ENCODE results near the gene RABGGTA. TPM values are rescaled to one million over a fixed set of nuclear protein-coding genes. Genes with fewer than 3 reads are reported as not detected.

RABGGTA gene
- polyA plus RNA-seq, 1 experiment, result 52.5 TPM

DNA sequence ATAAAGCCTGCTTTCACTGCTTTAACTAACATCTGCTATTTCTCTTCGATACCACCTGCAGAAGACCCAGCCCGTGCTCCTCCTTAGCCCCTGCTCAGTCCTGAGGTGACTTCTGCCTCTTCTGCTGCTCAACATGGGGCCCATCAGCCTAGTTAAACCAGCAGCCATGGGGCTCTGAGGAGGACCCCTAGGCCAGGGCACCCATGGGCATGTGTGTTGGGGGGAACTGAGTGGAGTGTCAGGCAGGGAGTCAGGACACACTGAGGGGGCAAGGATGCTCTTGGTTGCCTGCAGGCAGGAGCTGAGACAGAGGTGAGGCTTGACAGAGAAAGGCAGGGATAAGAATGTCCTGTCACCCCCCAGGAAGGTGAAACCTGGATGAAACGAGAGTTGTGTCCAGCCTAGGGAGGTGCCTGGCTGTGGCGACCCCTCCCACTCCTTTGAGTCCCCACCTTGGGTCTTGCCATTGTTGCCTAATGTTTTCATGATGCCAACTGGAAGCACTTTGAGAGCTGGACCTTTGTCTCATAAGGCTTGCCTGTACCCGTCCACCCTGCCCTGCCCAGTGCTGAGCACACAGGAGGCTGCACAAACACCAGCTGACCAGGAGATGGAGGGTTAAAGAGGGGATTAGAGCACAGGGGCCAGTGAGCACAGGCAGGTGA is 12.5 kb upstream of the RABGGTA start:
- H3K4me3 ChIP-seq (ENCODE audit: low read depth, low read length), result no peak overlapping the region
- no peaks in the 10 kb centered on the region for H3K36me3 ChIP-seq (ENCODE audit: control insufficient read depth, insufficient read depth, low read length)
- DNase-seq (ENCODE audit: low read depth), result no peak
- ChIA-PET POLR2A (no interaction called here), CTCF (interaction anchor here (0.7 to 9.7 kb wide), 3 partner anchors 13 to 32 kb away, joined by 3 to 47 read pairs (median 3); partner anchors contain the start of genes DHRS1, NOP9 and RABGGTA)
- H3K27me3 ChIP-seq (ENCODE audit: control insufficient read depth, insufficient read depth, low read length), result no peaks in the 10 kb centered on the region
- TF ChIP-seq, protein P1, sequence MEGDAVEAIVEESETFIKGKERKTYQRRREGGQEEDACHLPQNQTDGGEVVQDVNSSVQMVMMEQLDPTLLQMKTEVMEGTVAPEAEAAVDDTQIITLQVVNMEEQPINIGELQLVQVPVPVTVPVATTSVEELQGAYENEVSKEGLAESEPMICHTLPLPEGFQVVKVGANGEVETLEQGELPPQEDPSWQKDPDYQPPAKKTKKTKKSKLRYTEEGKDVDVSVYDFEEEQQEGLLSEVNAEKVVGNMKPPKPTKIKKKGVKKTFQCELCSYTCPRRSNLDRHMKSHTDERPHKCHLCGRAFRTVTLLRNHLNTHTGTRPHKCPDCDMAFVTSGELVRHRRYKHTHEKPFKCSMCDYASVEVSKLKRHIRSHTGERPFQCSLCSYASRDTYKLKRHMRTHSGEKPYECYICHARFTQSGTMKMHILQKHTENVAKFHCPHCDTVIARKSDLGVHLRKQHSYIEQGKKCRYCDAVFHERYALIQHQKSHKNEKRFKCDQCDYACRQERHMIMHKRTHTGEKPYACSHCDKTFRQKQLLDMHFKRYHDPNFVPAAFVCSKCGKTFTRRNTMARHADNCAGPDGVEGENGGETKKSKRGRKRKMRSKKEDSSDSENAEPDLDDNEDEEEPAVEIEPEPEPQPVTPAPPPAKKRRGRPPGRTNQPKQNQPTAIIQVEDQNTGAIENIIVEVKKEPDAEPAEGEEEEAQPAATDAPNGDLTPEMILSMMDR (IDR thresholded peaks at IDR 0.05; ENCODE audit: insufficient read depth, low read depth, low read length), result no peak

DNA sequence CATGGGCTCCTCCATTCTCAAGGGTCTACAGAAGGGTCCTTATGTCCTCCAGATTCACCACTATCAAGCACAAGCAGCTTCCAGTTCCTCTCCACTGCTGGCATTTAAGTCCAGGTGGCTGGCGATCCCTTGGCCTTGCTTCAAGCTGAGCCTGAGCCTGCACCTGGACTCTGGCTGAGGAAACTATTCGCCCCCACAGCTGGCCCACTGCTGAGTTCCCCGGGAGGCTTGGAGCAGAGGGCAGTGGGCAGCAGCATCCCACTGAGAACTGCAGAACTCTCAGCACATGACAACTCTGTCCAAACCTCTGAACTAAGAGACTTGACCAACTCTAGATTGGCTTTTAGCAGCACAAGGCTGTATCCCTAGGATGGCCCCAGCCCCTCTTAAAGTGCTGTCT is 11.3 kb upstream of the RABGGTA start:
- ChIA-PET POLR2A (no interaction called here), CTCF (interaction anchor here (1.1 to 9.7 kb wide), 5 partner anchors 14 to 67 kb away, joined by 3 to 47 read pairs (median 4); partner anchors contain the start of genes DHRS1, MDP1, NOP9 and TINF2)
- no peaks in the 10 kb centered on the region for H3K27me3 ChIP-seq (ENCODE audit: control insufficient read depth, insufficient read depth, low read length)
- H3K36me3 ChIP-seq (ENCODE audit: control insufficient read depth, insufficient read depth, low read length), result no peaks in the 10 kb centered on the region
- TF ChIP-seq, protein P1 (IDR thresholded peaks at IDR 0.05; ENCODE audit: insufficient read depth, low read depth, low read length), result no peak
- no peak for DNase-seq (ENCODE audit: low read depth)
- H3K4me3 ChIP-seq (ENCODE audit: low read depth, low read length), result no peak overlapping the region

GRCh38 chr14:24281636-24282035 is 10.2 kb upstream of the RABGGTA start:
- ChIA-PET CTCF (interaction anchor here (1.0 to 9.7 kb wide), 6 partner anchors 15 to 120 kb away, joined by 3 to 47 read pairs (median 4); partner anchors contain the start of genes DHRS1, IRF9, NOP9 and TGM1), POLR2A (no interaction called here)
- no peak overlapping the region for H3K4me3 ChIP-seq (ENCODE audit: low read depth, low read length)

GRCh38 chr14:24280797-24281460 is 9.5 kb upstream of the RABGGTA start:
- DNase-seq (ENCODE audit: low read depth), result no peak
- Histone ChIP-seq H3K36me3 (ENCODE audit: control insufficient read depth, insufficient read depth, low read length) (no peaks in the 10 kb centered on the region), H3K27me3 (ENCODE audit: control insufficient read depth, insufficient read depth, low read length) (no peaks in the 10 kb centered on the region), H3K4me3 (ENCODE audit: low read depth, low read length) (no peak overlapping the region)
- TF ChIP-seq, protein P1 (IDR thresholded peaks at IDR 0.05; ENCODE audit: insufficient read depth, low read depth, low read length), result no peak
- POLR2A ChIA-PET, result no interaction called here
- CTCF ChIA-PET, result interaction anchor here (1.0 to 9.7 kb wide), 8 partner anchors 10 to 120 kb away, joined by 3 to 47 read pairs (median 3); partner anchors contain the start of genes DHRS1, IRF9, NOP9 and RABGGTA

More at GRCh38 chr14:24281636-24282035, 10.2 kb upstream of the RABGGTA start:
- H3K36me3 ChIP-seq (ENCODE audit: control insufficient read depth, insufficient read depth, low read length), result no peaks in the 10 kb centered on the region
- TF ChIP-seq, protein P1 (IDR thresholded peaks at IDR 0.05; ENCODE audit: insufficient read depth, low read depth, low read length), result no peak
- DNase-seq (ENCODE audit: low read depth), result no peak
- no peaks in the 10 kb centered on the region for H3K27me3 ChIP-seq (ENCODE audit: control insufficient read depth, insufficient read depth, low read length)
